ENCODE measurements around the gene JARID2.
A peak's percentile ranks its signal among the peaks of the same experiment; 100 is the strongest.
"Not testable (repeated sequence)": the region's sequence is repeated elsewhere in the genome, so short reads cannot be mapped to it uniquely, and the experiment has no call there.

JARID2 gene

GRCh38 chr6:15290962-15291704, 45.3 kb downstream of the JARID2 start:
- DNase-seq: no peak

DNA sequence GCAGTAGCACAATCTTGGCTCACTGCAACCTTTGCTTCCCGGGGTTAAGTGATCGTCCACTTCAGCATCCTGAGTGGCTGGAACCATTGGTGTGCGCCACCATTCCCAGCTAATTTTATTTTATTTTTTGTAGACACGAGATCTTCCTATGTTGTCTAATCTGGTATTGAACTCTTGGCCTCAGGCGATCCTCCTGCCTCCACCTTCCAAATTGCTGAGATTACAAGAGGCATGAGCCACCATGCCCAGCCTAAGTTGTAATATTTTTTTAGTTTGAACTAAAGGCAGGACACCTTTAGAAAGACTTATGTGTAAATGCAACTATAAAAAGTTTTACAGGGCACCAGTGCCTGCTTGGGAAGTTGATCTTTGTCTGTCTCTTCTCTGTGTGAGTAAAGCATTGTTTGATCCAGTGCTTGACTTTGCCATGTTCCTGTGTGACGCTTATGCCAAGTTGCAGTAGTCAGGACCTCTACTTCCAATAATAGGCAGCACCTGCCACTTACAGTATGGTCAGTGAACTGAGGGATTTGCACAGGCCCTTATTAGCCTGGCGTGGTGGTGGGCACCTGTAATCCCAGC, 46.9 kb downstream of the JARID2 start:
- no peak for DNase-seq

- no peak for DNase-seq
These were observed 47.8 kb downstream of the JARID2 start for GRCh38 chr6:15293674-15294073.

DNA sequence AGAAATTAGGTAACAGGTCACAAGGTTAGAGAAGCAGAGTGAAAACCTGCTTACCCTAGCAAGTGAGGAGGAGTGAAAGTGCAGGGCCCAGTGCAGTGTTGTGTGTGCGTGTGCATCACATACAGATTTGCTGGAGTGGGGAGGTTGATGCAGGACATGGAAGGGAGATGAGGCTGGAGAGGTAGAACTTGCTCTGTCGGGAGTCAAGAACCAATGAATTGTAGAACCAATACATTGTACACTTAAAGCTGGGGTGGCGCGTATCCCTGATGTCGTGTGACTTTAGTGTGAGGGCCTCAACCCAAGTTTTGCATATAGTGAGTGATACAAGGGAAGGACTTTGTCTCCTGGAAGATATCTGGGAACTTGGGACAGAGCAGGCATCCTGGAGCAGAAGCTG, 48.6 kb downstream of the JARID2 start:
- no peak for DNase-seq

DNA sequence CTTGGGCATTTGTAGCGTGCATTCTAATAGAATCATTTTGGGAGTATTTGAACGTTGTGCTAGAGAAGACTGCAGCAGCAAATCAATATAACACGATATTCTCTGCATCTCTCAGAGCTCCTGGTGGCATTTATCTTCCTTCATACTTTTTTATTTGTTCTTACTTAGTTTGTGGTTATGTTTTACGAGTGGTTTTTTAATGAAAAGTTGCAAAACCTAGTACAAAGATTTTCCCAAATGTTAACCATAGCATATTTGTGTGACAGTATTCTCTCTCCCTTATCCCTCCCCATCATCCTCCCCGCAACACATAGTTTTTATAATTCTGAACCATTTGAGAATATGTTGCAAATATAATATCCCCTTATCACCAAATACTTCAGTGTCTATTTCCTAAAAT, 50.4 kb downstream of the JARID2 start:
- DNase-seq: no peak

GRCh38 chr6:15296735-15297134, 50.9 kb downstream of the JARID2 start:
- peak; percentile 61 for DNase-seq

DNA sequence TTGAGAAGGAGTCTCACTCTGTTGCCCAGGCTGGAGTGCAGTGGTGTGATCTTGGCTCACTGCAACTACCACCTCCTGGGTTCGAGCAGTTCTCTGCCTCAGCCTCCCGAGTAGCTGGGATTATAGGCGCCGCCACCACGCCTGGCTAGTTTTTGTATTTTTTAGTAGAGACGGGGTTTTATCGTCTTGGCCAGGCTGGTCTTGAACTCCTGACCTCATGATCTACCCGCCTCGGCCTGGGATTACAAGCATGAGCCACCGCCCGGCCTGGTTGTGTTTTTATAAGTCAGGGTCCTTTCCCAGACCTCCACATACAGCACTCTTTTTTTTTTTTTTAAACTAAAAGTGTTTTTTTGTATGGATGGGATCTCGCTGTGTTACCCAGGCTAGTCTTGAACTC, 51.3 kb downstream of the JARID2 start:
- not testable (repeated sequence) for DNase-seq

DNA sequence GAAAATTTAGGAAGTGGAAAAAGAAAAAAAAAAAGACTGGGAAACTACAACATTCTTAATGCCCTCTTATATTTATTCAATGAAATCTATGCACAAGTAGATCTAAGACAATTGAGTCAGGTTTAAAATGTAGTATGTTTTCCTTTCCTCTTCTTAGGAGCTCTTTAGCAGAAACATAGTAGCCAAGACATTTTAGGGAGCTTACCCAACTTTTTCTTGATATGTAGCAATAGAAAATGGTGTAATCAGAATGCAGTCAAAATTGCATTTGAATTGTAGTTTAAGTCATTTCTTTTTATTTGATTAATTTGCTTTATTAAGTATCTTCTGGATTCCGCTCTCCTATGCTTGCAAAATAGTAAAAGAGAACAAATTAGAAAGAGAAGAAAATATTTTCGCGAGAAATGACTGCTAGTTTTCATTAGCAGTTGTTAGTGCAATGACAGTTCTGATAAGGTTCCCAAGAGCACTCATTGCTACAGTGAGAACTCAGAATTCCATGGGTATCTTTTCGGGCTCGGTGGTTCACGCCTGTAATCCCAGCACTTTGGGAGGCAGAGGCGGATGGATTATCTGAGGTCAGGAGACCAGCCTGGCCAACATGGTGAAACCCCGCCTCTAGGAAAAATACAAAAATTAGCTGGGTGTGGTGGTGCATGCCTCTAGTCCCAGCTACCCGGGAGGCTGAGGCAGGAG, 52.2 kb downstream of the JARID2 start:
- DNase-seq: no peak

DNA sequence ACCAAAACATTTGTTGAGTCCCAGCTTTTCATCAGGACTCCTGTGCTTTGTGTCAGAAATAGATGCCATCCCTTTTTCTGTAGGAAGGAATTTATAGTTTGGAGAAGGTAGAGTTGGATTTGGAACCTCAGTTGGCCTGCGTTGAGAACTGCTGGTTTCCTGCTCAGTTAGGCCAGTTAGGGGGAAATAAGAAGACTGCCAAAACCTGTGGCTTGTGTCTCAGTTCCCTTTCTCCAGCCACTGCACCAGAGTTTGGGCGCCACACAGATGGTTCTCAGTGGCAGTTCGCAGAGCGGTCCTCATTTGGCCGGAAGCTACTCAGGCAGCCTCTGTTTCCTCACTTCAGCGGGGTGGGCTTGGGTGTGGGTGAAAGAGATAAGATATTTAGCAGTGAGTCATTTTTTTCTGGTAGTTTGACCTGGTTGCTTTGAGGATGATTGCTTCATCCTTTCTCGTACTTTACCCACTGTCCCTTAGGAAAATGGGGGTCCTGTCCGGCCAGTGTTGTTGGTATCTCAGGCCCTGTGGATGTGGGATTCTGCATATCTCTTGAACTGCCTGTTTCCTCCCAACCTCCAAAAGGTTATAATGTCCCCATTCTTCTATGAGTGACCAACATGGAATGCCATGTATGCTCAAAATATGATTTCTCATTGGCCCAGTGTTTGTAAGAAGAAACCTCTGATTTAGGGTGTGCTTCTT, 53.7 kb downstream of the JARID2 start:
- peak; percentile 50 for DNase-seq

DNA sequence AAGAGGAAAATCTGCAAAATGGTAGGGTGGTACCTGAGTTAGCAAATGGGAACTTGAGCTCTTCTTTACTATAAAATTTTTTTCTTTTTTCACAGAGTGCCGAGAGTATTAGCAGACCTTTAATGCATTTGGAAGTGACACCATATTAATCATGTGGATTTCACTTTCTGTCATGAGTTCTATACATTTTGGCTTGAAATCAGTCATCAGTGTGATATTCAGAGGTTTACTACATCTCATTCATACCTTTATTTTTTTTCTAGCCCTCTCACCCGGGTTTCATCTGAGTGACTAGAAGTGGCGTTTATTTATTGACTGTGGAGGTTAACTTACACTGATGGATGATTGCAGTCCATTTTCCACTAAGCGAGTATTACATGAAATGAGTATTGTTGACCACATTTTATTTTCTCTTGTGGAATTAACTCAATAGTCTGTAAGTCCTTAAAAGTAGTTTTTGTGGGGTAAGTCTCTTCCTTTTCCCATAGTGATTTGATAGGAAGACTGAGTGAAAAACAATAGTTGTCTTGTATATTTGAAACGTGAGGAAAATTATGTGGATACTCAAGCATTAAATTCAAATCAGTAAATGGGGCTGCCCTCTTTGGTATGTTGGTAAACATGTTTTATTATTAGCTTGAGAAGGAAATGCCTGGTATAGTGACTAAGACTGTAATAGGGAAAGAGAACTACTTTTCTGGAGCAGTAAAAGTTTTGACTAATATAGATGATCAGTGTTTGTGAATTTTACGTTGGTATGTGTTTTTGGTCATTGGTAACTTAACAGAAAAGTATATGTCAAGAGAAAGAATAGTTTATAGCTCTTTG, 55.5 kb downstream of the JARID2 start:
- DNase-seq: no peak

- DNase-seq: no peak
These were observed 57.5 kb downstream of the JARID2 start for GRCh38 chr6:15303162-15303919.

- DNase-seq: no peak
These were observed 58.0 kb downstream of the JARID2 start for GRCh38 chr6:15303920-15304291.

DNA sequence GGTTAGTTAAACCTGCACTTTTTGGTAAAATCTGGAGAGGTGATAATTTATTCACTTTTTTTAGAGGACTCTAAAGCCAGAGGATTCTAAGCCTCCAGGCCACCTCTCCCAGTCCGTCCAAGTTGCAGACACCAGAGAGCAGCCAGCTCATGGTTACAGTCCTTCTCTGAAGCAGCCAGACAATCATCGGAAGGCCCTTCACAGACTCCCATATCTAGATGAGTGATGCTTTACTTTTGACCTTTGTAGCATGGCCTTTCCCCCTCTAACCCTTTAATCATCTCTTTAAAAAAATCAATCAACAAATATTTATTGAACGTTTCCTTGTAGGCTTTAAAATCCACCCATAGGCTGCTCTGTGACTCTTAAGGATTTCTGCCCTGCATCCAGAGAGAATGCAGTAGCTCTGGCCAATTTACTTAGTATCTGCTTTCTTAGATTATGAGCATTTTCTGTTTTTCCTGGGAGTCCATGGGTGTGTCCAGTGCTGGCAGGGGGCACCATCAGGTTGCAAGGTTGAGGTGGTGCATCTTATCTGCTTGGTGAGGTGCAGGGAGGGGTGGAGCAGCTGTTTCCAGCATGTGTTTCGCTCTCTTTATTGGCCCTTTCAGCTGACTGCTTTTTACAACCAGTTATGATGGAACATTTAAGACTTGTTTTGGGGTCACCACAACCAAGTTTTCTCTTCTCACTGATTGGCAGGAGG, 58.6 kb downstream of the JARID2 start:
- no peak for DNase-seq

- no peak for DNase-seq
These were observed 59.6 kb downstream of the JARID2 start for GRCh38 chr6:15305496-15305895.

GRCh38 chr6:15305909-15306308, 60.0 kb downstream of the JARID2 start:
- no peak for DNase-seq

GRCh38 chr6:15308435-15309213, 62.8 kb downstream of the JARID2 start:
- no peak for DNase-seq

- no peak for DNase-seq
These were observed 63.9 kb downstream of the JARID2 start for GRCh38 chr6:15309611-15310283.

- no peak for DNase-seq
These were observed 64.8 kb downstream of the JARID2 start for GRCh38 chr6:15310680-15311079.

DNA sequence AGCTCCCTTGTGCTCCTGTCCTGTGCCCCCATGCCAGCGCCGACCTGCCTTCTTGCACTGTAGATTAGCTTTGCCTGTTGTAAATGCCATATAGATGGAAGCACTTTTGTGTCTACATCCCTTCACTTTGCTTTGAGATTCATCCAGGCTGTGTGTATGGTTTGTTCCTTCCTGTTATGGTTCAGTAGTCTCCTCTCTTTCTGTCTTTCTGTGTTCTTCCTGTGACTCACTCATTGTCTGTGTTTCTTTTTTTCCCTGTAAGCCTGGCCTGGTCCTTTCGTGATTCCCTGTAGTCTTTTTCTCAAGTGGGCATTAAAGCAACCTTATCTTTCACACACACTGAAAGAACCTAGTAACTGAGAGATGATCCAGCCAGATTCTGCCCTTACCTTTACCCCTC, 66.6 kb downstream of the JARID2 start:
- no peak for DNase-seq

DNA sequence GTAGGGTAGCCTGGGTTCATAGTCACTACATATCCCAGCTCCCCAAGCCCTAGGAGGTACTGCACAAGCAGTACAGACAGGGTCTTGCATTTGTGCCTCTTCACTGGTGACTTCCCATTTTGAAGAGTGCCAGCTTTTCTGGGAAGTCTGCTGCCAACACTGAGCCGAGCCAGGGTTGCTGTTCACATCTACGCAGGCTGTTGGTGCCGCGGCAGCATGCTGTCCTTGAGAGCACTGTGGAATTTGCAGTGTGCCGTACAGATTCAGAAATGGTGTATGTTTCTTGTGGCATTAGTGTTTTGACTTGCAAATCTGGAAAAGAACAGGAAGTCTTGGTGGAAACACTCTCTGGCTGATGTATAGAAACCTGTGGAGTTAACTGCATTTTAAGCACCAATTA, 67.5 kb downstream of the JARID2 start:
- no peak for DNase-seq

Data from stimulated activated CD4-positive, alpha-beta T cell treated with anti-CD3 and anti-CD28 coated beads, Interleukin-15, amount 100 ng/mL, for 24 hours (primary cell).